HG02938 (cell line): ENCODE results near the gene MYPN.

ENCODE experiments used
- ATAC-seq: cut with Tn5 transposase; IDR thresholded peaks from one replicate; pipeline ENCODE4 v1.9.1; 2021; ENCODE audit warnings: mild to moderate bottlenecking, moderate library complexity; ENCODE audit not compliant: unreplicated experiment

MYPN gene

GRCh38 chr10:68261132-68261856, 152.0 kb downstream of the MYPN start:
- ATAC-seq = no peak
